A673 (cell line): ENCODE measurements around the gene RGS7. TPM values are rescaled to one million over a fixed set of nuclear protein-coding genes. Genes with fewer than 3 reads are reported as not detected.

Source experiments
- BruUV-seq: library from RNA; stranded (reverse); fragments of 400-500 nt; replicated peaks from 2 replicates; lab custom pipeline; 2021; lab: Mats Ljungman, UMichigan
- CTCF ChIA-PET: fragments of 300-600 bp; sonication (Branson Sonifier 250); formaldehyde crosslinking; loops from one replicate; lab custom pipeline; 2022; ENCODE audit warnings: antibody characterized with exemption; lab: Charles Lee
- POLR2A ChIA-PET: fragments of 300-600 bp; sonication (Branson Sonifier 250); formaldehyde crosslinking; loops from one replicate; lab custom pipeline; 2022; ENCODE audit warnings: antibody characterized with exemption; ENCODE audit not compliant: low non-redundant PET; lab: Charles Lee
- DNase-seq: peaks from one replicate; pipeline ENCODE4 v3.0.0-alpha.2; 2015; ENCODE audit warnings: low spot score
- H3K27ac ChIP-seq: fragments of 200-600 bp; sonication (generic); 2 replicates; pipeline ENCODE4 v1.5.1; 2016; ENCODE audit warnings: mixed run types, low read depth, mild to moderate bottlenecking, mixed read lengths, antibody characterized with exemption, low read length; ENCODE audit not compliant: poor library complexity, severe bottlenecking
- H3K27me3 ChIP-seq: fragments of 200-600 bp; sonication (generic); replicated peaks from 2 replicates; pipeline ENCODE4 v1.6.1; 2017; ENCODE audit warnings: mixed run types, low read depth, mild to moderate bottlenecking, mixed read lengths, antibody characterized with exemption, low read length; ENCODE audit not compliant: insufficient read depth, poor library complexity
- H3K36me3 ChIP-seq: fragments of 200-600 bp; sonication (generic); 2 replicates; pipeline ENCODE4 v1.6.1; 2016; ENCODE audit warnings: mixed run types, mild to moderate bottlenecking, mixed read lengths, antibody characterized with exemption, low read length; ENCODE audit not compliant: insufficient read depth, poor library complexity, severe bottlenecking
- H3K4me1 ChIP-seq: fragments of 200-600 bp; sonication (generic); 2 replicates; pipeline ENCODE4 v1.6.1; 2017; ENCODE audit warnings: mixed run types, mild to moderate bottlenecking, mixed read lengths, antibody characterized with exemption, low read length; ENCODE audit not compliant: insufficient read depth, poor library complexity, severe bottlenecking
- H3K4me3 ChIP-seq: fragments of 200-600 bp; sonication (generic); 2 replicates; pipeline ENCODE4 v1.5.1; 2016; ENCODE audit warnings: low read depth, mixed run types, mild to moderate bottlenecking, mixed read lengths, low read length; ENCODE audit not compliant: poor library complexity, severe bottlenecking
- H3K9me3 ChIP-seq: fragments of 200-600 bp; sonication (generic); 2 replicates; pipeline ENCODE4 v1.6.1; 2016; ENCODE audit warnings: mixed run types, low read depth, mild to moderate bottlenecking, mixed read lengths, antibody characterized with exemption, low read length; ENCODE audit not compliant: poor library complexity, severe bottlenecking
- CTCF ChIP-seq: fragments of 300-800, 200-600 bp; sonication (generic); conservative IDR thresholded peaks from 2 replicates; pipeline ENCODE4 v1.5.1; 2017; ENCODE audit warnings: low read depth, mild to moderate bottlenecking, antibody characterized with exemption, low read length, moderate library complexity, mixed read lengths
- EZH2 ChIP-seq: fragments of 200-600 bp; sonication (generic); IDR thresholded peaks from 2 replicates; pipeline ENCODE4 v1.6.1; 2017; ENCODE audit warnings: borderline replicate concordance, low read depth, mild to moderate bottlenecking, mixed read lengths, antibody characterized with exemption, low read length; ENCODE audit not compliant: poor library complexity, severe bottlenecking
- intact Hi-C: fragments of 100-400 bp; cut with micrococcal nuclease; formaldehyde crosslinking; loops from one replicate; pipeline ENCODE4 v1.10.0; 2022; ENCODE audit not compliant: unreplicated experiment
- total RNA-seq: library from RNA; stranded (reverse); gene quantifications from 2 replicates; pipeline ENCODE4 v1.2.3, GENCODE V29; 2021

RGS7 gene
- total RNA-seq, 1 experiment from 2014 or later, result not detected

- Histone ChIP-seq H3K27me3 (no peaks in the 10 kb centered on the region), H3K36me3 (no peaks in the 10 kb centered on the region), H3K4me1 (no peaks in the 10 kb centered on the region), H3K9me3 (no peaks in the 10 kb centered on the region), H3K27ac (no peak overlapping the region), H3K4me3 (no peak overlapping the region)
- CTCF ChIA-PET, result no interaction called here
- DNase-seq, result no peak
- POLR2A ChIA-PET, result no interaction called here
- TF ChIP-seq CTCF (no peak), EZH2 (no peak)
- intact Hi-C loops, result no loop called here
- no TSS peak for BruUV-seq
Observed at GRCh38 chr1:241024834-241025233, 332.2 kb downstream of the RGS7 start.

GRCh38 chr1:241022366-241022765, 334.6 kb downstream of the RGS7 start:
- BruUV-seq, result no TSS peak
- POLR2A ChIA-PET, result no interaction called here
- Histone ChIP-seq H3K27ac (no peak overlapping the region), H3K9me3 (no peaks in the 10 kb centered on the region), H3K4me1 (no peaks in the 10 kb centered on the region), H3K4me3 (no peak overlapping the region), H3K36me3 (no peaks in the 10 kb centered on the region), H3K27me3 (no peaks in the 10 kb centered on the region)
- intact Hi-C loops, result no loop called here
- no peak for DNase-seq
- CTCF ChIA-PET, result no interaction called here
- TF ChIP-seq CTCF, result no peak
- TF ChIP-seq EZH2, result no peak

GRCh38 chr1:241020851-241021697, 335.9 kb downstream of the RGS7 start:
- BruUV-seq, result no TSS peak
- POLR2A ChIA-PET, result no interaction called here
- H3K27ac ChIP-seq, result no peak overlapping the region
- no peak for DNase-seq
- CTCF ChIA-PET, result no interaction called here
- H3K4me3 ChIP-seq, result no peak overlapping the region
- TF ChIP-seq EZH2 (no peak), CTCF (no peak)
- no peaks in the 10 kb centered on the region for H3K4me1 ChIP-seq
- no peaks in the 10 kb centered on the region for H3K9me3 ChIP-seq
- intact Hi-C loops, result no loop called here
- no peaks in the 10 kb centered on the region for H3K36me3 ChIP-seq
- H3K27me3 ChIP-seq, result no peaks in the 10 kb centered on the region
